Measurements from ENCODE around the gene SPTBN4.
A peak's percentile ranks its signal among the peaks of the same experiment; 100 is the strongest.
"Not testable (repeated sequence)": the region's sequence is repeated elsewhere in the genome, so short reads cannot be mapped to it uniquely, and the experiment has no call there.

SPTBN4 gene

DNA sequence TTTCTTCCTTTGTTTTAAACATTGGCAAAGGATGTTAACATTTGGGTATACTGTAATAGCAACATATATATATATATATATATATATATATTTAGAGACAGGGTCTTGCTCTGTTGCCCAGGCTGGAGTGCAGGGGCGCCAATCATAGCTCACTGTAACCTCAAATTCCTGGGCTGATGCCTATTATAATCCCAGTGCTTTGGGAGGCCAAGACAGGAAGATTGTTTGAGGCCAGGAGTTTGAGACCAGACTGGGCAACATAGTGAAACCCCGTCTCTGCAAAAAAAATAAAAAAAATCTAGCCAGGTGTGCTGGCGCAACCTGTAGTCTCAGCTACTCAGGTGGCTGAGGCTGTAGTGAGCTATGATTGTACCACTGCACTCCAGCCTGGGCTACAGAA is 6.6 kb upstream of the SPTBN4 start:
- DNase-seq = no peak
- in situ Hi-C loops (cut with MboI; ENCODE audit: low pct_unique_long_range_greater_than_20kb, low sequenced_read_pairs) = no loop called here

DNA sequence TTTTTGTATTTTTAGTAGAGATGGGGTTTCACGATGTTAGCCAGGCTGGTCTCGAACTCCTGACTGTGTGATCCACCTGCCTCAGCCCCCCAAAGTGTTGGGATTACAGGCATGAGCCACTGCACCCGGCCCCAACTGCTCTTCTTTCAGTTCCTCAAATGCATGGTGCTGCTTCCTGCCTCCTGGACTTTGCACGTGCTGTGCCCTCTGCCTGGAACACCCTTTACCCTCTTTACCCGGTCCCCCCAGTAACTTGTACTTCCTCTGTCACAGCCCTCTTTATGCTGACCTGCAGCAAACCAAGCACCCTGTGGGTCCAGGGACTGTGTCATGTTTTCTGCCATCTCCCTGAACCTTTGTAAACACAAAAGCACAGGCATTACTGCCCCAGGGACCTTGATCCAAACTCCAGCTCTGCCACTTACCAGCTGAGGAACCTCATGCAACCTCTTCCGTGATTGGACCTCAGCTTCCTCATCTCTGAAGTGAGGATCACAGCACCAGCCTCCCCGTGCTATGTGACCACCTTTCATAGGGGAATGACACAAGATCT is 5.1 kb upstream of the SPTBN4 start:
- in situ Hi-C loops (cut with MboI; ENCODE audit: low pct_unique_long_range_greater_than_20kb, low sequenced_read_pairs) = no loop called here
- peak; percentile 52 for DNase-seq

DNA sequence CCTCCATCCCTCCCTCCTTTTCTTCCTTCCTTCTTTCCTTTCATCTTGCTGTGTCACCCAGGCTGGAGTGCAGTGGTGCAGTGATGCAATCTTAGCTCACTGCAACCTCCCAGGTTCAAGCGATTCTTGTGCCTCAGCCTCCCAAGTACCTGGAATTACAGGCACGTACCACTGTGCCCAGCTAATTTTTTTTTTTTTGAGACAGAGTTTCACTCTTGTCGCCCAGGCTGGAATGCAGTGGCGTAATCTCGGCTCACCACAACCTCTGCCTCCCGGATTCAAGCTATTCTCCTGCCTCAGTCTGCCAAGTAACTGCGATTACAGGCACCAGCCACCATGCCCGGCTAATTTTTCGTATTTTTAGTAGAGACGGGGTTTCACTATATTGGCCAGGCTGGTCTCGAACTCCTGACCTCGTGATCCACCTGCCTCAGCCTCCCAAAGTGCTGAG is 3.2 kb upstream of the SPTBN4 start:
- in situ Hi-C loops (cut with MboI; ENCODE audit: low pct_unique_long_range_greater_than_20kb, low sequenced_read_pairs) = not testable (repeated sequence)
- peak; percentile 38 for DNase-seq

DNA sequence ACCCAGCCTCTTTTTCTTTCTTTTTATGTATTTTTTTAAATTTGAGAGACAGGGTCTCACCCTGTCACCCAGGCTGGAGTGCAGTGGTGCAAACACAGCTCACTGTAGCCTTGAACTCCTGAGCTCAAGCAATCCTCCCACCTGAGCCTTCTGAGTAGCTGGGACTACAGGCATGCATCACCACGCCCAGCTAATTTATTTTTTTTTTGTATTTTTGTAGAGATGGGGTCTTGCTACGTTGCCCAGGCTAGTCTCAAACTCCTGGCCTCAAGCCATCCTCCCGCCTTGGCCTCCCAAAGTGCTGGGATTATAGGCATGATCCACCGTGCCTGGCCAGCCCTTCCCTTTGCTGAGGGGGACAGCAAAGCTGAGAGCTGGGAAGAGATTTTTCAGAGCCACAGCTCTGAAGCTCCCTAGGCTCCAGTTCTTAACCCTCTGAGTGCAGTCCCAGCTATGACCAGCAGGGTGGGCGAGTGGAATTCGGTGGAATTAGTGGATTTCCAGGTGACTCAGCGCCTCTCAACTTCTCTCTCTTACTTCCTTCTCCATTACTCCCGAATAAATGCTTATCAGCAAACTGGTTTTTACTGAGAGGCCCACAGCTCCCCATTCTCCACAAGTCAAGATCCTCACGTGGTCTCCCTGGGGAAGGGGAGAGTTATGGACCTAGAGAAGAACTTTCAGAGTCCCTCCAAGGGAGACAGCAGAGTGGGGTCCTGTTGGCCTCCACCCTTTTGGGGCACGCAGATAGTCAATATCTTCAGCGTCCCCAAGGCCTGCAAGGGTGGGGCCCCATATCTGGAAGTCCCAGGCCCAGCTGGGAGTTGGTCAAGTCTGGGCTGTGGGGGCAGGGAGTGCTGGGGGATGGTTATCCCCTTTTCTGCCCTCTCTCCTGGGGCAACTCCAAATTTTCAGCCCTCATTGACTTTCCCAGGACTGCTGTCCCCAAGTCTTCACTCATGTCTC is 2.5 kb upstream of the SPTBN4 start:
- peak; percentile 86 for DNase-seq
- in situ Hi-C loops (cut with MboI; ENCODE audit: low pct_unique_long_range_greater_than_20kb, low sequenced_read_pairs) = no loop called here

DNA sequence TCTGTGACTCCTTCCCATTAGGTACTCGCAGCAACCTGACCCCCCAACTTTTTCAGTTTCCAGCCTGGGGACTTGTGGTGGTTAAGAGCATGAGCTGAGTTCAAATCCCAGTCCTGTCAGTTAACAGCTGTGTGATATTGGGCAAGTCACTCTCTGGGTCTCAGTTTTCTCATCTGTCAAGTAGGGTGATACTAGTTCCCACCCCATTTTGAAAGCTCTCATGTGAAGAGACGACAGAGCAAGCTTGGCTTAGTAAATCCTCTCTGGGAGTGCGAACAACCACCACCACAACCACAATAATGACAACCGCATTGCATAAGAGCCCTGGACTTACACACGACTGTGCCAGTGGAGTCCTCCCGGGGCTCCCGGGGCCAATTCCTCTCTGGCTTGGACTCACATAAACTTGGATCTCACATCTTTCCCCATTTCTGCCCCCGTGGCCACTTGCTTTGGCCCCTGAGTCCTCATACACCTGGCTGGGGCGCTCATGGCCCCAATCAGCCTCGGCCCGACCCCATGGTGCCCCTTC is 1.7 kb upstream of the SPTBN4 start:
- DNase-seq = peak; percentile 82
- in situ Hi-C loops (cut with MboI; ENCODE audit: low pct_unique_long_range_greater_than_20kb, low sequenced_read_pairs) = no loop called here

DNA sequence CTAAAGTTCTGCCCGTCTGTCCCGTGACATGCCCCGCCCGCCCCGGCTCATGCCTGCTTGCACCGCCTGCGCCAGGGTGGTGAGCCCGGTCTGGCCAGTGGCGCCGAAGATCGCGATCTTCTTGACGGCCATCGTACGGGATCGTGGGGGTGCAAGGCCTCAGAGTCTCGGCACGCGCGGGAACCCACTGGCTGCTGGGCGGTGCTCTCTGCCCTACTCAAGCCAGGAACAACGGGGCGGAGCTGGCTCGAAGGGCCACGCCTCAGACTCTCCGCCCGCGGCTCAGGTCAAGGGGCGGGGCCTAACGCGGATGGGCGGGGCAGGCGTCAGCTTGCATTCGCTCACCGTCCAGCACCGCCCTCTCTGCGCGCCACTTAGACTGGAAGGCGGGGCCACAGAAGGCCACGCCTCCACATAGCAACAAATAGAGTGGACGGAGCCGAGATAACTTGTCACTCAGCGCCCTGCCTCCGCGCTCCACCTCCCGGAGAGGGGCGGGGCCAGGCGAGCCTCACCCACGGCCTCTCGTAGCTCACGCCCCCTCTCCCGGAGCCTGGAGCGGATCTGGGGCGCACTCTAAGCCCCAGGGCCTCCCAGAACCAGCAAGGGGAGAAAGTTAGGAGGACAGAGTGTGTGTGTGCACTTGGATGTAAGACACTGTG is 1.1 kb upstream of the SPTBN4 start, which contains the start of gene BLVRB:
Gene BLVRB, minus strand, starts transcription at position 189 of the 662 bp plus-strand sequence. Its CDS starts 57 bp downstream, at position 132.
- in situ Hi-C loops (cut with MboI; ENCODE audit: low pct_unique_long_range_greater_than_20kb, low sequenced_read_pairs) = no loop called here
- peak; percentile 99 for DNase-seq

DNA sequence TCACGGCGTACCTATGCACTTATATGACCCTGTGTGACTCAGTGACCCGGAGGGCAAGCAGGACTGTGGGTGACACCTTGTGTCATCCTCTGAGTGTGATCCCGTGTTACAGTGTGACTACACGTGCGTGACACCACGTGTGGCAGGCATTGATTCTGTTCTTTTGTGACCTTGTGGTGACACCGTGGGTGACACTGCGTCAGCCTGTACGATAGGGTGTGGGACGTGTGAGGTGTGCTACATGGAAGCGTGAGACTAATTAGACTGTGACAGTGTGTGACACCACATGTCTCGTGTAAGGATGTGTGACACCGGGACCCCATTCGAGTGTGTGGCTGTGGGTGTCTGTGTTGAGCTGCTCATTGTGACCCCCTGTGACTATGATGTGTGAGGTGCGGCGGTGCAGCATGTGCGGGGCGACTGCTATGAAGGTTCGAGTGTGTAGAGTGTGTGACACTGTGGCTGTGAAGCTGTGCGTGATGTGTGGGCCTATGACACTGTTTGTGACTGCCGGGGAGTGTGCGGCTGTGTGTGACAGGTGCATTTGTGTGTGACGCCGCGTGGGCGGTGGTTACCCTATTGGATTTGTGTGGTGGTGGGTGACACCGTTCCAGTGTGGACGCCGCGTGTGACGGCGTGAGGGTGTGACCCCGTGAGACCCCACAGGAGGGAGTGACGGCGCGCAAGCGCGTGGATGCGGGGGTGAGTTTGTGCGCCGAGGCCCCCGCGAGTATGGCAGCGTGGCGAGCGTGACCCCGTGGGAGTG is 399 bp upstream of the SPTBN4 start:
- in situ Hi-C loops (cut with MboI; ENCODE audit: low pct_unique_long_range_greater_than_20kb, low sequenced_read_pairs) = no loop called here
- DNase-seq = no peak

DNA sequence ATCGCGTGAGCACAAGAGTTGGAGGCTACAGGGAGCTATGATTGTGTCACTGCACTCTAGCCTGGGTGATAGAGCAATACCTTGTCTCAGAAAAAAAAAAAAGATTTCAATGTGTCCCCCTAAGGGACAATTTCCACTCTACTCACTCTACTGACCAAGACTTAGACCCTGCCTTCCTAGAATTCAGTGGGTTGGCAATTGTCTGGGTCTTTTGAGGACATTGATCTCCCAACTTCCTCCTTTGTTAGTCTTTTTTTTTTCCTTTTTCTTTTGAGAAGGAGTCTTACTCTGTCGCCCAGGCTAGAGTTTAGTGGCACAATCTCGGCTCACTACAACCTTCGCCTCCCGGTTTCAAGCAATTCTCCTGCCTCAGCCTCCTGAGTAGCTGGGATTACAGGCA is 2.2 kb downstream of the SPTBN4 start:
- DNase-seq = peak; percentile 61
- in situ Hi-C loops (cut with MboI; ENCODE audit: low pct_unique_long_range_greater_than_20kb, low sequenced_read_pairs) = no loop called here

DNA sequence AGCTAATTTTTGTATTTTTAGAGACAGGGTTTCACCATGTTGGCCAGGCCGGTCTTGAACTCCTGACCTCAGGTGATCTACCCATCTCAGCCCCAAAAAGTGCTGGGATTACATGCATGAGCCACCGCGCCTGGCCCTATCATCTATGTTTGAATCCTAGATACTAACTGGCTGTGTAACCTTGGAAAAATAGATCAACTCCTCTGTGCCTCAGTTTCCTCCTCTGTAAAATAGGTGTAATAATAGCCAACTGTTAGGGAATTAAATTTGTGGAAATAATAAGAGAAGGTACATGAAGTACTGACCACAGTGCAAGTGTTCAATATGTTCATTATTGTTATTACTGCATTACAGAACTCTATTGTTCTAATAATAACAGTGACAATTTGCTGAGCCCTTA is 4.3 kb downstream of the SPTBN4 start:
- in situ Hi-C loops (cut with MboI; ENCODE audit: low pct_unique_long_range_greater_than_20kb, low sequenced_read_pairs) = no loop called here
- DNase-seq = no peak

DNA sequence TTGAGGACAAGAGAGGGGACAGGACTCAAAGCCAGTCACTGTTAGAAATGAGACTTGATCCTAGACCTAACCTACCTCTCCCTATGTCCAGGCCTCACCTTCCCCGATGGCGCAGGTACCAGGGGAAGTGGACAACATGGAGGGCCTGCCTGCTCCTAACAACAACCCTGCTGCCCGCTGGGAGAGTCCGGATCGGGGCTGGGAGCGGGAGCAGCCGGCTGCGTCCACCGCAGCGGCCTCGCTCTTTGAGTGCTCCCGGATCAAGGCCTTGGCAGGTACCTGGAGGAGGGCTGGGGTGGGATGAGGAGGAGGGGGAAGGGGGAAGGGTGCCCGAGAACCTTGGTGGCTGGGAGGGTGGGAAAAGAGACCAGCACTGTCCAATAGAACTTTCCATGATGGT is 5.7 kb downstream of the SPTBN4 start:
- no peak for DNase-seq
- in situ Hi-C loops (cut with MboI; ENCODE audit: low pct_unique_long_range_greater_than_20kb, low sequenced_read_pairs) = no loop called here

DNA sequence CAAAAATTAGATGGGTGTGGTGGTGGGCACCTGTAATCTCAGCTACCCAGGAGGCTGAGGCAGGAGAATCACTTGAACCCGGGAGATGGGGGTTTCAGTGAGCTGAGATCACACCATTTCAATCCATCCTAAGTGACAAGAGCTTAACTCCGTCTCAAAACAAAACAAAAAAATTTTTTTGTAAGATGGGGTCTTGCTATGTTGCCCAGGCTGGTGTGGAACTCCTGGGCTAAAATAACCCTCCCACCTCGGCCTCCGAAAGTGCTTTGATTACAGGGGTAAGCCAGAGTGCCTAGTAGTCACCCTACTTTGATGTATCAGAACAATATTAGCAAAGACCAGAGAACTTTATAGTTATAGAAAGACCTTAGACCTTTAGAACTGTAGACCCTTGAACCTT is 7.9 kb downstream of the SPTBN4 start:
- in situ Hi-C loops (cut with MboI; ENCODE audit: low pct_unique_long_range_greater_than_20kb, low sequenced_read_pairs) = no loop called here
- no peak for DNase-seq

DNA sequence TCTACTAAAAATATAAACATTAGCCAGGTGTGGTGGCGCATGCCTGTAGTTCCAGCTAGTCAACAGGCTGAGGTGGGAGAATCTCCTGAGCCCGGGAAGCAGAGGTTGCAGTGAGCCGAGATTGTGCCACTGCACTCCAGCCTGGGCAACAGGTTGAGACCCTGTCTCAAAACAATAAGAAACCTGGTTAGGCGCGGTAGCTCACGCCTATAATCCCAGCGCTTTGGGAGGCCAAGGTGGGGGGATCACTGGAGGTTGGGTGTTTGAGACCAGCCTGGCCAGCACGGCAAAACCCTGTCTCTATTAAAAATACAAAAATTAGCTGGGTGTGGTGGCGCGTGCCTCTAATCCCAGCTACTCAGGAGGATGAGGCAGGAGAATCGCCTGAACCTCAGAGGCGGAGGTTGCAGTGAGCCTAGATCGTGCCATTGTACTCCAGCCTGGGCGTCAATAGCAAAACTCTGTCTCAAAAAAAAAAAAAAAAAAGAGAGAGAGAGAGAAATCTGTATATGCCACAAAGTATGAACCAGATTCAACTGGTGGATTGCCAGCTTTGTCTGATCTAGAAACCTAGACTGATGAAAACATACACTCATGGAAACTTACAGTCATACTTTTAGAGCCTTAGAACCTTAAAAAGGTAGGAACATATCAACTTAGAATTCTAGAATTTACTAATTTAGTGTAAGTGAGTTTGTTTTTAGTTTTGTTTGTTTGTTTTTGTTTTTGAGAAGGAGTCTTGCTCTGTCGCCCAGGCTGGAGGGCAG is 9.3 kb downstream of the SPTBN4 start:
- DNase-seq; in situ Hi-C loops (cut with MboI; ENCODE audit: low pct_unique_long_range_greater_than_20kb, low sequenced_read_pairs): not testable (repeated sequence)

DNA sequence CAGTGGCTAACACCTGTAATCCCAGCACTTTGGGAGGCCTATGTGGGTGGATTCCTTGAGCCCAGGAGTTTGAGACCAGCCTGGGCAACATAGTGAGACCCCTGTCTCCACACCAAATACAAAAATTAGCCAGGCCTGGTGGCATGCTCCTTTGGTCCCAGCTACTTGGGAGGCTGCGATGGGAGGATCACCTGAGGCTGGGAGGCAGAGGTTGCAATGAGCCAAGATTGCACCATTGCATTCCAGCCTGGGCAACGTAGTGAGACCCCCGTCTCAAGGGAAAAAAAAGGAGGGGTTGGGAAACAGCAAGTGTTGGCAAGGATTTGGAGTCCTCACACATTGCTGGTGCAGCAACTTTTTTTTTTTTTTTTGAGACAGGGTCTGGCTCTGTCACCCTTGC is 19.2 kb downstream of the SPTBN4 start:
- in situ Hi-C loops (cut with MboI; ENCODE audit: low pct_unique_long_range_greater_than_20kb, low sequenced_read_pairs) = no loop called here
- DNase-seq = no peak

DNA sequence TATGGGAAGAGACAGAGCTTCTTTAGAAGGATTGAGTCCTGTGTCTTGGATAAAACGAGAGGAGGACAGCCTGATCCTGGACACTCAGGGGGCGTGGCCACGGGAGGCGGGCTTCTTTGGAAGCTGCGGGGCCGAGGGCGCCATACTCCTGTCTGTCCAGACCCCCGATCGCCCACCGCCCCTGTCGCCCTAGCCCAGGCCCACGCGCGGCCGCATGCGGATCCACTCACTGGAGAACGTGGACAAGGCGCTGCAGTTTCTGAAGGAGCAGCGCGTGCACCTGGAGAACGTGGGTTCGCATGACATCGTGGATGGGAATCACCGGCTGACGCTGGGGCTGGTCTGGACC is 23.1 kb downstream of the SPTBN4 start:
- in situ Hi-C loops (cut with MboI; ENCODE audit: low pct_unique_long_range_greater_than_20kb, low sequenced_read_pairs) = no loop called here
- no peak for DNase-seq

DNA sequence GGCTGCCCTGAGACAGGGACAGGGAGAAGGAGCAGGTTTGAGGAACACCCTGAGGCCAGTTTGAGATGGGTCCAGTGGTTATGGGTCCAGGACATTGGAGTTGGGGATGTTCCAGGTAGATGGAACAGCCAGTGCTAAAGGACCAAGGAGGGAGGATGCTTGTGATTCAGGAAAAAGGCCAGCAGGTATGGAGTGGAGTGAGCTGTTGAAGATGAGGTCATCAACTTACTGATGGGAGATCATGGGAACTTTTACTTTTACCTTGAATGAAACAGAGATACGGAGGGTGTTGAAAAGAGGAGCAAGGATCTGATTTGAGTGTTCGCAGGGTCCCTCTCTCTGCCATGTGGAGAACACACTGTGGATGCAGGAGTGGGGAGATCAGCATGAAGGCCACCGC is 25.5 kb downstream of the SPTBN4 start:
- no peak for DNase-seq
- in situ Hi-C loops (cut with MboI; ENCODE audit: low pct_unique_long_range_greater_than_20kb, low sequenced_read_pairs) = no loop called here

DNA sequence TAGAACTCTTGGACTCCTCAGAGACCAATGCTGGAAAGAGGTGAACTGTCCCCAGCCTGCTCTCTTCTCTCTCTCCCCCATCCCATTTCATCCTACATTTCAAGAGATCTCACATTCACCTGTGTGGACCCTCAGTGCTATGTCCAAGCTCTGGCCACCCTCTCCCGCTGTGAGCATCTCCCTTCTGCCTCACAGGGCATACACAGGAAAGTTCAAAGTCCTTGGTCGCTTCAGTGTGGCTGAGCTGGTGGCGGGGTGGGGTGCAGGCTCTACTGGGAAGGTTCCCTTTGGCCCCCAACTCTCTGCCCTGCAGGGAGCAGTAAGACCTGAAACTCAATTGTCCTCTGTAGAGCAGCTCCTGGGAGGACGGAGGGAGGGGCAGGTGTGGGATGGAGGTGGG is 27.0 kb downstream of the SPTBN4 start:
- in situ Hi-C loops (cut with MboI; ENCODE audit: low pct_unique_long_range_greater_than_20kb, low sequenced_read_pairs) = no loop called here

DNA sequence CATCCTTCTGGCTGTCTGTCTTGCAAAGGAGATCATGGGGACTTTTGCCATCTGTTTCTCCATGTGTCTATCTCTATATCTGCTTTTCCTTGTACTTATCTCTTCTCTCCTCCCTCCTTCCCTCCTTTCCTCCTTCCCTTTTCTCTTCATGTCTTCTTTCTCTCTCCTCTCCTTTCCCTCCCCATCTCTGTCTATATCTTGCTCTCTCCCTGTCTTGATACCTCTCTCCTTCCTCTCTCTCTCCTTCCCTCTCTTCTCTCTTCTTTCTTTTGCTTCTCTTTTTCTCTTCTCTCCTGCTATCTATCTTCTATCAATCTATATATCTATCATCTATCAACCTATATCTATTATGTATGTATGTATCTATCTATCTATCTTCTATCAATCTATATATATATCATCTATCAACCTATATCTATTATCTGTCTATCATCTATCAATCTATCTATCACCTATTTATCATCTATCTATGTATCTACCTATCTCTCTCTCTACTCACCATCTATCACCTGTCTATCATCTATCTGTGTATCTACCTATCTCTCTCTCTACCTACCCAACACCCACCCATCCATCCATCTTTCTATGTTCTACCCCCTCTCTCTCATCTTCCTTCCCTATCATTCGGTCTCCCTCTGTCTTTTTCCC is 27.5 kb downstream of the SPTBN4 start:
- in situ Hi-C loops (cut with MboI; ENCODE audit: low pct_unique_long_range_greater_than_20kb, low sequenced_read_pairs) = no loop called here
- no peak for DNase-seq

More for the DNA sequence above, 27.0 kb downstream of the SPTBN4 start:
- no peak for DNase-seq

DNA sequence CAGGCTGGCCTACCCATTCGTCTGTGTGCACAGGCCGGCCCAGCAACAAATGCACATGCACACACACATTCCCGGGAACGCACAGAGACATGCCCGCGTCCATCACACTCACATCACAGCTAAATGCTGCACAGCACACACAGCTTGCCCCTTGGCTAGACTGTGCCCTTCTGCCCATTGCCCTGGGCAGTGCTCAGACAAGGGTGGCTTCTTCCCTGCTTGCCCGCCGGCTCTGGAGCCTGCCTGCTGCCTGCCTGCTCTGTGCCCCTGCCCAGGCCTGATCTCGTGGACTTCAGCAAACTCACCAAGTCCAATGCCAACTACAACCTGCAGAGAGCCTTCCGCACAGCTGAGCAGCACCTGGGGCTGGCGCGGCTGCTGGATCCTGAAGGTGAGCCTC is 30.4 kb downstream of the SPTBN4 start:
- no peak for DNase-seq
- in situ Hi-C loops (cut with MboI; ENCODE audit: low pct_unique_long_range_greater_than_20kb, low sequenced_read_pairs) = no loop called here
